Measurements from ENCODE around the gene SCRT2. TPM values are rescaled to one million over a fixed set of nuclear protein-coding genes. Genes with fewer than 3 reads are reported as not detected.
"Not testable (repeated sequence)": the region's sequence is repeated elsewhere in the genome, so short reads cannot be mapped to it uniquely, and the experiment has no call there.

The SCRT2 gene
- total RNA-seq, 2 experiments from 2014 or later, result not detected

GRCh38 chr20:699342-699741, 23.7 kb upstream of the SCRT2 start:
- H3K27ac Mint-ChIP-seq, result no peak overlapping the region
- DNase-seq (no peak), ATAC-seq (no peak)
- POLR2A ChIA-PET, result no interaction called here
- intact Hi-C loops (cut with DNase I, micrococcal nuclease), result no loop called here
- H3K4me3 Mint-ChIP-seq, result no peak overlapping the region
- H3K36me3 Mint-ChIP-seq (ENCODE audit: low read depth), result no peaks in the 10 kb centered on the region
- no peaks in the 10 kb centered on the region for H3K9me3 Mint-ChIP-seq (ENCODE audit: low read depth)
- CTCF ChIA-PET, result interaction anchor here (0.8 kb wide), 1 partner anchor 8 kb away, joined by 3 read pairs; no protein-coding TSS in a partner anchor
- no peaks in the 10 kb centered on the region for H3K4me1 Mint-ChIP-seq
- H3K27me3 Mint-ChIP-seq, result peaks cover 2% of the 10 kb centered on the region

GRCh38 chr20:698276-698675, 22.7 kb upstream of the SCRT2 start:
- no peak overlapping the region for H3K4me3 Mint-ChIP-seq
- ATAC-seq (no peak), DNase-seq (no peak)
- ChIA-PET POLR2A (no interaction called here), CTCF (no interaction called here)
- H3K36me3 Mint-ChIP-seq (ENCODE audit: low read depth), result no peaks in the 10 kb centered on the region
- H3K4me1 Mint-ChIP-seq, result no peaks in the 10 kb centered on the region
- no peak overlapping the region for H3K27ac Mint-ChIP-seq
- intact Hi-C loops (cut with DNase I, micrococcal nuclease), result no loop called here
- H3K9me3 Mint-ChIP-seq (ENCODE audit: low read depth), result no peaks in the 10 kb centered on the region
- peaks cover 2% of the 10 kb centered on the region for H3K27me3 Mint-ChIP-seq

- DNase-seq (no peak), ATAC-seq (no peak)
- POLR2A ChIA-PET, result no interaction called here
- no peaks in the 10 kb centered on the region for H3K36me3 Mint-ChIP-seq (ENCODE audit: low read depth)
- no peaks in the 10 kb centered on the region for H3K4me1 Mint-ChIP-seq
- H3K27me3 Mint-ChIP-seq, result peaks cover 2% of the 10 kb centered on the region
- CTCF ChIA-PET, result interaction anchor here (0.6 kb wide), 1 partner anchor 211 kb away, joined by 3 read pairs; no protein-coding TSS in a partner anchor
- H3K27ac Mint-ChIP-seq, result no peak overlapping the region
- no peak overlapping the region for H3K4me3 Mint-ChIP-seq
- no peaks in the 10 kb centered on the region for H3K9me3 Mint-ChIP-seq (ENCODE audit: low read depth)
- intact Hi-C loops (cut with DNase I, micrococcal nuclease), result no loop called here
These were observed 22.2 kb upstream of the SCRT2 start for GRCh38 chr20:697826-698225.

GRCh38 chr20:695165-695866, 19.7 kb upstream of the SCRT2 start:
- no peak overlapping the region for H3K27ac Mint-ChIP-seq
- POLR2A ChIA-PET, result interaction anchor here (0.8 kb wide), 1 partner anchor 24 kb away, joined by 7 read pairs; no protein-coding TSS in a partner anchor

DNA sequence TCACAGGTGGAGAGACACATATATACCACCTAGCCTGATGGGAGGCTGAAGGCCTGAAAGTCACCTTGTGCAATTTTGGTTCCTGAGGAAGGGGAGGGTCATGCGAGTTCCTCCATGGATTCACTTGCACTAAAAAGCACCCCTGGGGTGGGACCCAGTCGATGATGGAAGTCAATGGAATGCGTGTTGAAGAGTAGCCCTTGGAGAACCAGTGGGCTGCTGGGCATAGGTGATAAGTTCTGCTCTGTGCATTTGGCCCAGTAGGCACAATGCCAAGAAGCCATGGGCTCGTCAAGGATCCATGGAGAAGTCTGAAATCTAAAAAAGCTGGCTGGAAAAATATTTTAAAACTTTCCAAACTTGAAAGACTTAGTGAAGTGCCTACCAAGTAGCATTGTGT, 18.9 kb upstream of the SCRT2 start:
- H3K4me3 Mint-ChIP-seq, result no peak overlapping the region
- intact Hi-C loops (cut with DNase I, micrococcal nuclease), result no loop called here
- no peaks in the 10 kb centered on the region for H3K9me3 Mint-ChIP-seq (ENCODE audit: low read depth)
- ChIA-PET CTCF (no interaction called here), POLR2A (no interaction called here)
- peaks cover 6% of the 10 kb centered on the region for H3K27me3 Mint-ChIP-seq
- H3K27ac Mint-ChIP-seq, result no peak overlapping the region
- ATAC-seq (no peak), DNase-seq (no peak)
- H3K4me1 Mint-ChIP-seq, result no peaks in the 10 kb centered on the region
- H3K36me3 Mint-ChIP-seq (ENCODE audit: low read depth), result no peaks in the 10 kb centered on the region

More at GRCh38 chr20:695165-695866, 19.7 kb upstream of the SCRT2 start:
- no peaks in the 10 kb centered on the region for H3K36me3 Mint-ChIP-seq (ENCODE audit: low read depth)
- DNase-seq (no peak), ATAC-seq (no peak)
- H3K4me3 Mint-ChIP-seq, result no peak overlapping the region
- CTCF ChIA-PET, result interaction anchor here (0.8 kb wide), 1 partner anchor 16 kb away, joined by 3 read pairs; no protein-coding TSS in a partner anchor
- intact Hi-C loops (cut with DNase I, micrococcal nuclease), result no loop called here
- H3K27me3 Mint-ChIP-seq, result peaks cover 6% of the 10 kb centered on the region
- H3K9me3 Mint-ChIP-seq (ENCODE audit: low read depth), result no peaks in the 10 kb centered on the region
- no peaks in the 10 kb centered on the region for H3K4me1 Mint-ChIP-seq

DNA sequence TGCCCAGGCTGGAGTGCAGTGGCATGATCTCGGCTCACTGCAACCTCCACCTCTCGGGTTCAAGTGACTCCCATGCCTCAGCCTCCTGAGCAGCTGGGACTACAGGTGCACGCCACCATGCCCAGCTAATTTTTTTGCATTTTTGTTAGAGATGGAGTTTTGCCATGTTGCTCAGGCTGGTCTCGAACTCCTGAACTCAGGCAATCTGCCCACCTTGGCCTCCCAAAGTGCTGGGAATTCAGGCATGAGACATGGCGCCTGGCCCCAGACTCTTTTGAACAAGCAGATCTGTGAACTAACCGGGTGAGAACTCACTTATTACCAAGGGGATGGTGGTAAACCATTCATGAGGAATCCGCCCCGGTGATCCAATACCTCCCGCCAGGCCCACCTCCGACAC, 18.2 kb upstream of the SCRT2 start:
- ATAC-seq; H3K27ac Mint-ChIP-seq; H3K9me3 Mint-ChIP-seq (ENCODE audit: low read depth); POLR2A ChIA-PET; H3K4me3 Mint-ChIP-seq; H3K27me3 Mint-ChIP-seq; CTCF ChIA-PET; DNase-seq; H3K4me1 Mint-ChIP-seq; H3K36me3 Mint-ChIP-seq (ENCODE audit: low read depth); intact Hi-C loops (cut with DNase I, micrococcal nuclease): not testable (repeated sequence)

- ATAC-seq (no peak), DNase-seq (no peak)
- intact Hi-C loops (cut with DNase I, micrococcal nuclease), result no loop called here
- CTCF ChIA-PET, result no interaction called here
- Mint-ChIP-seq H3K4me1 (no peaks in the 10 kb centered on the region), H3K27ac (no peak overlapping the region), H3K27me3 (peaks cover 6% of the 10 kb centered on the region), H3K4me3 (no peak overlapping the region), H3K9me3 (ENCODE audit: low read depth) (no peaks in the 10 kb centered on the region), H3K36me3 (ENCODE audit: low read depth) (no peaks in the 10 kb centered on the region)
- POLR2A ChIA-PET, result no interaction called here
These were observed 16.4 kb upstream of the SCRT2 start for GRCh38 chr20:692044-692443.

- DNase-seq (no peak), ATAC-seq (no peak)
- Mint-ChIP-seq H3K9me3 (ENCODE audit: low read depth) (no peaks in the 10 kb centered on the region), H3K4me3 (no peak overlapping the region), H3K4me1 (no peaks in the 10 kb centered on the region), H3K36me3 (ENCODE audit: low read depth) (no peaks in the 10 kb centered on the region), H3K27ac (no peak overlapping the region), H3K27me3 (peaks cover 6% of the 10 kb centered on the region)
- ChIA-PET CTCF (no interaction called here), POLR2A (no interaction called here)
- intact Hi-C loops (cut with DNase I, micrococcal nuclease), result no loop called here
These were observed 14.3 kb upstream of the SCRT2 start for GRCh38 chr20:689947-690346.

GRCh38 chr20:689348-689747, 13.7 kb upstream of the SCRT2 start:
- no peaks in the 10 kb centered on the region for H3K9me3 Mint-ChIP-seq (ENCODE audit: low read depth)
- CTCF ChIA-PET, result no interaction called here
- no peak overlapping the region for H3K4me3 Mint-ChIP-seq
- H3K36me3 Mint-ChIP-seq (ENCODE audit: low read depth), result no peaks in the 10 kb centered on the region
- POLR2A ChIA-PET, result no interaction called here
- no peaks in the 10 kb centered on the region for H3K4me1 Mint-ChIP-seq
- H3K27me3 Mint-ChIP-seq, result peaks cover 6% of the 10 kb centered on the region
- no peak for ATAC-seq
- DNase-seq, result no peak
- intact Hi-C loops (cut with DNase I, micrococcal nuclease), result no loop called here
- H3K27ac Mint-ChIP-seq, result no peak overlapping the region

GRCh38 chr20:688809-689212, 13.2 kb upstream of the SCRT2 start:
- intact Hi-C loops (cut with DNase I, micrococcal nuclease), result no loop called here

GRCh38 chr20:687468-688203, 12.0 kb upstream of the SCRT2 start:
- H3K27ac Mint-ChIP-seq, result no peak overlapping the region
- peaks cover 9% of the 10 kb centered on the region for H3K27me3 Mint-ChIP-seq
- no peaks in the 10 kb centered on the region for H3K36me3 Mint-ChIP-seq (ENCODE audit: low read depth)
- POLR2A ChIA-PET, result no interaction called here
- intact Hi-C loops (cut with DNase I, micrococcal nuclease), result no loop called here
- DNase-seq, result no peak
- no peaks in the 10 kb centered on the region for H3K9me3 Mint-ChIP-seq (ENCODE audit: low read depth)
- no peak for ATAC-seq
- CTCF ChIA-PET, result no interaction called here
- no peaks in the 10 kb centered on the region for H3K4me1 Mint-ChIP-seq
- no peak overlapping the region for H3K4me3 Mint-ChIP-seq

More at GRCh38 chr20:688809-689212, 13.2 kb upstream of the SCRT2 start:
- ATAC-seq (no peak), DNase-seq (no peak)
- Mint-ChIP-seq H3K27ac (no peak overlapping the region), H3K27me3 (peaks cover 6% of the 10 kb centered on the region), H3K4me3 (no peak overlapping the region), H3K36me3 (ENCODE audit: low read depth) (no peaks in the 10 kb centered on the region), H3K9me3 (ENCODE audit: low read depth) (no peaks in the 10 kb centered on the region), H3K4me1 (no peaks in the 10 kb centered on the region)
- ChIA-PET POLR2A (no interaction called here), CTCF (no interaction called here)

- POLR2A ChIA-PET, result no interaction called here
- no peak for DNase-seq
- intact Hi-C loops (cut with DNase I, micrococcal nuclease), result no loop called here
- H3K27me3 Mint-ChIP-seq, result peaks cover 9% of the 10 kb centered on the region
- no peak overlapping the region for H3K4me3 Mint-ChIP-seq
- CTCF ChIA-PET, result no interaction called here
- no peaks in the 10 kb centered on the region for H3K36me3 Mint-ChIP-seq (ENCODE audit: low read depth)
- H3K9me3 Mint-ChIP-seq (ENCODE audit: low read depth), result no peaks in the 10 kb centered on the region
- ATAC-seq, result no peak
- H3K4me1 Mint-ChIP-seq, result no peaks in the 10 kb centered on the region
- H3K27ac Mint-ChIP-seq, result no peak overlapping the region
These were observed 9.2 kb upstream of the SCRT2 start for GRCh38 chr20:684676-685319.
